Measurements from ENCODE around the gene TSHZ2. TPM values are rescaled to one million over a fixed set of nuclear protein-coding genes. Genes with fewer than 3 reads are reported as not detected.

TSHZ2 gene
- total RNA-seq, 1 experiment from 2014 or later: 2.3 TPM

GRCh38 chr20:53050338-53050737, 78.2 kb downstream of the TSHZ2 start:
- Mint-ChIP-seq H3K27ac (ENCODE audit: low read depth, unreplicated experiment) (no peak overlapping the region), H3K4me3 (ENCODE audit: unreplicated experiment) (no peak overlapping the region), H3K4me1 (ENCODE audit: insufficient read depth, unreplicated experiment) (no peaks in the 10 kb centered on the region), H3K27me3 (ENCODE audit: insufficient read depth, unreplicated experiment) (no peaks in the 10 kb centered on the region), H3K36me3 (ENCODE audit: insufficient read depth, unreplicated experiment) (no peaks in the 10 kb centered on the region), H3K9me3 (ENCODE audit: unreplicated experiment) (peaks cover 7% of the 10 kb centered on the region)
- TF ChIP-seq, protein P1, sequence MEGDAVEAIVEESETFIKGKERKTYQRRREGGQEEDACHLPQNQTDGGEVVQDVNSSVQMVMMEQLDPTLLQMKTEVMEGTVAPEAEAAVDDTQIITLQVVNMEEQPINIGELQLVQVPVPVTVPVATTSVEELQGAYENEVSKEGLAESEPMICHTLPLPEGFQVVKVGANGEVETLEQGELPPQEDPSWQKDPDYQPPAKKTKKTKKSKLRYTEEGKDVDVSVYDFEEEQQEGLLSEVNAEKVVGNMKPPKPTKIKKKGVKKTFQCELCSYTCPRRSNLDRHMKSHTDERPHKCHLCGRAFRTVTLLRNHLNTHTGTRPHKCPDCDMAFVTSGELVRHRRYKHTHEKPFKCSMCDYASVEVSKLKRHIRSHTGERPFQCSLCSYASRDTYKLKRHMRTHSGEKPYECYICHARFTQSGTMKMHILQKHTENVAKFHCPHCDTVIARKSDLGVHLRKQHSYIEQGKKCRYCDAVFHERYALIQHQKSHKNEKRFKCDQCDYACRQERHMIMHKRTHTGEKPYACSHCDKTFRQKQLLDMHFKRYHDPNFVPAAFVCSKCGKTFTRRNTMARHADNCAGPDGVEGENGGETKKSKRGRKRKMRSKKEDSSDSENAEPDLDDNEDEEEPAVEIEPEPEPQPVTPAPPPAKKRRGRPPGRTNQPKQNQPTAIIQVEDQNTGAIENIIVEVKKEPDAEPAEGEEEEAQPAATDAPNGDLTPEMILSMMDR (IDR thresholded peaks at IDR 0.05; ENCODE audit: unreplicated experiment): no peak
- no peak for DNase-seq (ENCODE audit: unreplicated experiment)
- ChIA-PET CTCF (interaction anchor here (0.6 to 1.4 kb wide), 4 partner anchors 12 to 922 kb away, joined by 3 to 5 read pairs (median 4); no protein-coding TSS in a partner anchor), POLR2A (interaction anchor here (0.6 to 1.5 kb wide), 5 partner anchors 9 to 107 kb away, joined by 3 to 4 read pairs (median 3); no protein-coding TSS in a partner anchor)
- BruUV-seq (replicated peaks): no TSS peak
- intact Hi-C loops (cut with micrococcal nuclease): no loop called here

DNA sequence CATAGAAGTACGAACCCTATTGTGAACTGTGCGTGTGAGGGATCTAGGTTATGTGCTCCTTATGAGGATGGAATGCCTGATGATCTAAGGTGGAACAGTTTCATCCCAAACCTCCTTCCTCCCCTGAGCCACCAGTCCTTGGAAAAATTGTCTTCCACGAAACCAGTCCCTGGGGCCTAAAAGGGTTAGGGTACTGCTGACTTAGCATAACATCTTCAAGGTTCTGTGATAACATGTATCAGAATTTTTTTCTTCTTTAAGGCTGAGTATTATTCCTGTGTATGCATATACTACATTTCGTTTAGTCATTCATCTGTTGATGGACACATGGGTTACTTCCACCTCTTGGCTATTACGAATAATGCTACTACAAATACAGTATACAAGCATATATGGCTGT, 80.2 kb downstream of the TSHZ2 start:
- intact Hi-C loops (cut with micrococcal nuclease): no loop called here
- Mint-ChIP-seq H3K4me1 (ENCODE audit: insufficient read depth, unreplicated experiment) (no peaks in the 10 kb centered on the region), H3K9me3 (ENCODE audit: unreplicated experiment) (peaks cover 14% of the 10 kb centered on the region), H3K36me3 (ENCODE audit: insufficient read depth, unreplicated experiment) (no peaks in the 10 kb centered on the region), H3K27me3 (ENCODE audit: insufficient read depth, unreplicated experiment) (no peaks in the 10 kb centered on the region), H3K4me3 (ENCODE audit: unreplicated experiment) (no peak overlapping the region), H3K27ac (ENCODE audit: low read depth, unreplicated experiment) (no peak overlapping the region)
- no TSS peak for BruUV-seq (replicated peaks)
- TF ChIP-seq, protein P1 (IDR thresholded peaks at IDR 0.05; ENCODE audit: unreplicated experiment): no peak
- no peak for DNase-seq (ENCODE audit: unreplicated experiment)
- CTCF ChIA-PET: no interaction called here
- POLR2A ChIA-PET: no interaction called here

GRCh38 chr20:53053595-53053994, 81.4 kb downstream of the TSHZ2 start:
- no peaks in the 10 kb centered on the region for H3K27me3 Mint-ChIP-seq (ENCODE audit: insufficient read depth, unreplicated experiment)
- TF ChIP-seq, protein P1 (IDR thresholded peaks at IDR 0.05; ENCODE audit: unreplicated experiment): no peak

GRCh38 chr20:53055367-53056067, 83.4 kb downstream of the TSHZ2 start:
- H3K27me3 Mint-ChIP-seq (ENCODE audit: insufficient read depth, unreplicated experiment): no peaks in the 10 kb centered on the region
- BruUV-seq (replicated peaks): no TSS peak
- H3K27ac Mint-ChIP-seq (ENCODE audit: low read depth, unreplicated experiment): no peak overlapping the region
- ChIA-PET POLR2A (interaction anchor here (1.0 kb wide), 1 partner anchor 16 kb away, joined by 3 read pairs; no protein-coding TSS in a partner anchor), CTCF (interaction anchor here (0.6 to 0.7 kb wide), 2 partner anchors 82 to 140 kb away, joined by 3 to 4 read pairs; no protein-coding TSS in a partner anchor)
- no peak overlapping the region for H3K4me3 Mint-ChIP-seq (ENCODE audit: unreplicated experiment)
- no peak for DNase-seq (ENCODE audit: unreplicated experiment)
- H3K9me3 Mint-ChIP-seq (ENCODE audit: unreplicated experiment): peaks cover 11% of the 10 kb centered on the region
- TF ChIP-seq, protein P1 (IDR thresholded peaks at IDR 0.05; ENCODE audit: unreplicated experiment): no peak
- H3K36me3 Mint-ChIP-seq (ENCODE audit: insufficient read depth, unreplicated experiment): no peaks in the 10 kb centered on the region
- no peaks in the 10 kb centered on the region for H3K4me1 Mint-ChIP-seq (ENCODE audit: insufficient read depth, unreplicated experiment)
- intact Hi-C loops (cut with micrococcal nuclease): no loop called here

More at GRCh38 chr20:53053595-53053994, 81.4 kb downstream of the TSHZ2 start:
- no peaks in the 10 kb centered on the region for H3K4me1 Mint-ChIP-seq (ENCODE audit: insufficient read depth, unreplicated experiment)
- peaks cover 11% of the 10 kb centered on the region for H3K9me3 Mint-ChIP-seq (ENCODE audit: unreplicated experiment)
- ChIA-PET POLR2A (interaction anchor here (0.7 kb wide), 1 partner anchor 40 kb away, joined by 3 read pairs; no protein-coding TSS in a partner anchor), CTCF (no interaction called here)
- intact Hi-C loops (cut with micrococcal nuclease): no loop called here
- no TSS peak for BruUV-seq (replicated peaks)
- H3K27ac Mint-ChIP-seq (ENCODE audit: low read depth, unreplicated experiment): no peak overlapping the region
- no peak overlapping the region for H3K4me3 Mint-ChIP-seq (ENCODE audit: unreplicated experiment)
- no peak for DNase-seq (ENCODE audit: unreplicated experiment)
- H3K36me3 Mint-ChIP-seq (ENCODE audit: insufficient read depth, unreplicated experiment): no peaks in the 10 kb centered on the region
